LNCAP (cell line): ENCODE data around the gene MICAL1.

Experiments
- TF ChIP-seq, protein P1 (sequence below): fragments of 450-650 bp; IDR thresholded peaks from 2 replicates; pipeline ENCODE4 v1.5.1; 2017; ENCODE audit warnings: mild to moderate bottlenecking

MICAL1 gene

DNA sequence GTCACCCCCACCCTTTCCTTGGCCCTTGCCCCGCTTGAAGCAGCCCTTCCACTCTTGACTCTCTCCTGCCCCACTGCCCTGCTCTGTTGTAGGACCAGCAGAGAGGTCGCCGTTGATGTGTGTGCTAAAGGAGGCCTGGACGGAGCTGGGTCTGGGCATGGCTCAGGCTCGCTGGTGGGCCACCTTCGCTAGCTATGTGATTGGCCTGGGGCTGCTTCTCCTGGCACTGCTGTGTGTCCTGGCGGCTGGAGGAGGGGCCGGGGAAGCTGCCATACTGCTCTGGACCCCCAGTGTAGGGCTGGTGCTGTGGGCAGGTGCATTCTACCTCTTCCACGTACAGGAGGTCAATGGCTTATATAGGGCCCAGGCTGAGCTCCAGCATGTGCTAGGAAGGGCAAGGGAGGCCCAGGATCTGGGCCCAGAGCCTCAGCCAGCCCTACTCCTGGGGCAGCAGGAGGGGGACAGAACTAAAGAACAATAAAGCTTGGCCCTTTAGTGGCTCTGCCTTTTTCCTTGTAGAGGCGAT is 12.1 kb downstream of the MICAL1 start:
- TF ChIP-seq, protein P1, sequence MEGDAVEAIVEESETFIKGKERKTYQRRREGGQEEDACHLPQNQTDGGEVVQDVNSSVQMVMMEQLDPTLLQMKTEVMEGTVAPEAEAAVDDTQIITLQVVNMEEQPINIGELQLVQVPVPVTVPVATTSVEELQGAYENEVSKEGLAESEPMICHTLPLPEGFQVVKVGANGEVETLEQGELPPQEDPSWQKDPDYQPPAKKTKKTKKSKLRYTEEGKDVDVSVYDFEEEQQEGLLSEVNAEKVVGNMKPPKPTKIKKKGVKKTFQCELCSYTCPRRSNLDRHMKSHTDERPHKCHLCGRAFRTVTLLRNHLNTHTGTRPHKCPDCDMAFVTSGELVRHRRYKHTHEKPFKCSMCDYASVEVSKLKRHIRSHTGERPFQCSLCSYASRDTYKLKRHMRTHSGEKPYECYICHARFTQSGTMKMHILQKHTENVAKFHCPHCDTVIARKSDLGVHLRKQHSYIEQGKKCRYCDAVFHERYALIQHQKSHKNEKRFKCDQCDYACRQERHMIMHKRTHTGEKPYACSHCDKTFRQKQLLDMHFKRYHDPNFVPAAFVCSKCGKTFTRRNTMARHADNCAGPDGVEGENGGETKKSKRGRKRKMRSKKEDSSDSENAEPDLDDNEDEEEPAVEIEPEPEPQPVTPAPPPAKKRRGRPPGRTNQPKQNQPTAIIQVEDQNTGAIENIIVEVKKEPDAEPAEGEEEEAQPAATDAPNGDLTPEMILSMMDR = no peak

DNA sequence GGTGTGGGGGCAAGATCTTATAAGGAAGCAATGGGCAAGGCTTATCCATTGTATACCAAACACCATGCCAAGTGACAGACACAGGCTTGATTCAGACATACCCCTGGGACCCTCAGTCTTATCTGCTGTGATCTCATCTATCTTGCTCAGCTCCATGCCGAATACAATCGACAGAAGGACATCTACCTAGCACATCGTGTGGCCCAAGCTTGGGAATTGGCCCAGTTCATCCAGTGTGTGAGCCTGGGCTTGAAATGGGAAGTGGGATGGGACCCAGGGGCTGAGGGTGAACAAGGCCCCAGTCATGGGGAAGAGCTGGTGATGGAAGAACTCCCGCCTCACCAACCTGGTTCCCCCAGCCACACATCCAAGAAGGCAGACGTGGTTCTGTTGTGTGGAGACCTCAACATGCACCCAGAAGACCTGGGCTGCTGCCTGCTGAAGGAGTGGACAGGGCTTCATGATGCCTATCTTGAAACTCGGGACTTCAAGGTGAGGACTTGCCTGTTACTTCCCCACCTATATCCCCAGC is 13.1 kb downstream of the MICAL1 start:
- TF ChIP-seq, protein P1 = no peak

GRCh38 chr6:109441069-109441816 is 14.3 kb downstream of the MICAL1 start:
- TF ChIP-seq, protein P1 = peak; percentile 41

DNA sequence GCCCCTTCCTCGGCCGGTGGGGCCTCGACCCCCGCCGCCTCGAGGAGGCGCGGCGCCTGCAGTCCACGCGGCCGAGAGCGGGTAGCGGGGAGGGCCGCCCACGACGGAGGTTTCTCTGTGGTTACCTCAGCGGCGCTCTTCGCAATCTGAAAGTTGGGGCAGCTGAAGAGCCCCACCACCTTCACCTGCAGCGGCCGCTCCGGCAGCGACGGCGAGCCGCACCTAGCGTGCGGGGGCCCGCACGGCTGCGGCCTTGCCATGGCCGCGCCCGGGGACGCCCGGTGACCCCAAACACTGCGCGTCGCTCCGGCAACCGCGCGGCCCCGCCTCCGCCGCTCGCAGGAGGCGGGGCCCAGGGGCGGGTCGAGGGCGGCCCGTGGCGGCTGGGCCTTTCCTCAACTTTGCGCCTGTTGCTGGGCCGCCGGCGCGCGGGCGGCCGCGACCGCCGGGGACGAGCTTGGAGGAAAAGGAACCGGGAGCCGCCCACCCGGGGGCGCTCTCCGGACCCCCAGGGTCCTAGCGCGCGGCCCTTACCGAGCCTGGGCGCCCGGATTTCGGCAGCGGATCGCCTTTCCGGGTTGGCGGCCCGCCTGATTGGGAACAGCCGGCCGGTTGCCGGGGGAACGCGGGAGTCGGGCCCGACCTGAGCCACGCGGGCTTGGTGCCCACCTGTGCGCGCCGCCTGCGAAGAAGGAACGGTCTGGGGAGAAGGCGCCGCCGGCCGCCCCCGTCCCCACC is 15.1 kb downstream of the MICAL1 start, which contains the start of the genes PPIL6 and SMPD2:
Gene PPIL6, minus strand, starts transcription at position 298 of the 738 bp plus-strand sequence. Its CDS starts 38 bp downstream, at position 260.
Gene SMPD2, plus strand, starts transcription at position 394 of the 738 bp plus-strand sequence. CDS start 398 bp downstream, outside the sequence.
- TF ChIP-seq, protein P1 = no peak

DNA sequence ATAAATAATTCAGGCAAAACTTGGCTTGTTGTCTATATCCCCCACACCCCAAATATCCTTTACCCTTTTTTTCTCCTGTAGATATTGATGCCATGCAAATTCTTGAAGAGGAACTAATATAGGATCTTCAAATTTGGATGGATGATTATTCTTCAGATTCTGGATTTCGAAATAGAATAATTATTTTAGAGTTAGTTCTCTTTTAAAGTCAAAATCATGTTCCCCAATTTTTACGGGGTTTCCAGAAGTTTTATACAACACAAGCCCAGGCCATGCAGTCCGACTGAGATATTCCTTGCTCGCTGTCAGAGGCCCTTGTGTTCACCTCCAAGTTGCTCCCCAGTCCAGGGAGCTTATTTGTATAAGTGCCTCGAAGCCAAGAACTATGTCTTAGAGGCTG is 19.5 kb downstream of the MICAL1 start:
- TF ChIP-seq, protein P1 = no peak

DNA sequence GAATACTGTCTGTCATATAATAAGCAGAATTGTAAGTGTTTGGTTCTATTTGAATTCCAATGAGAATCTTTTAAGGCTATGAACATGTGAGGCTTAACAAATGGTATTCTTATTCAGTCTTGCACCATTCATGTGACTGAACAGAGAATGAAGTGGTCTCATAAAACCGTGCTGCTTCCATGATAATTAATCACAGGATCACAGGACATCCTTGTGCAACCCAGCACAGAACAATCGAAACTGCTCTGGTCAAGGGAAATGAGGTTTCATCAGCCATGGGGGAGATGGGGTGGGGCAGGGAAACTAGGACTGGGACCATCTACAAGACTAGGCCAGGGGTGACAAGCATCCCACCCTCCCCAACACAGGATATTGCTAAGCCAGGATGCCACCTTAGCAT is 21.1 kb downstream of the MICAL1 start:
- TF ChIP-seq, protein P1 = no peak

- TF ChIP-seq, protein P1 = no peak
Measured at GRCh38 chr6:109429496-109429895, 26.1 kb downstream of the MICAL1 start.
